HepG2 (cell line): ENCODE data around the gene TWNK. TPM values are rescaled to one million over a fixed set of nuclear protein-coding genes. Genes with fewer than 3 reads are reported as not detected.
A peak's percentile ranks its signal among the peaks of the same experiment; 100 is the strongest.

Experiments used
- BCL6 ChIP-seq: IDR thresholded peaks from 2 replicates; pipeline ENCODE4 v1.6.1; 2016; ENCODE audit warnings: missing genetic modification reagents, missing compliant biosample characterization
- CAMTA2 ChIP-seq: sonication (generic); formaldehyde crosslinking; IDR thresholded peaks from 2 replicates; pipeline ENCODE4 v1.4.0; 2020; ENCODE audit warnings: mild to moderate bottlenecking, missing genetic modification reagents, borderline replicate concordance
- ELF1 ChIP-seq: sonication (generic); formaldehyde crosslinking; IDR thresholded peaks from 2 replicates; pipeline ENCODE4 v1.4.0; 2020; ENCODE audit warnings: missing genetic modification reagents
- GPN1 ChIP-seq: sonication (generic); formaldehyde crosslinking; IDR thresholded peaks from 2 replicates; pipeline ENCODE4 v1.5.1; 2020; ENCODE audit warnings: missing genetic modification reagents, borderline replicate concordance
- HDAC1 ChIP-seq: sonication (generic); formaldehyde crosslinking; IDR thresholded peaks from 2 replicates; pipeline ENCODE4 v1.5.1; 2020; ENCODE audit warnings: mild to moderate bottlenecking, missing genetic modification reagents
- NRL ChIP-seq: sonication (generic); formaldehyde crosslinking; IDR thresholded peaks from 2 replicates; pipeline ENCODE4 v1.5.0; 2020; ENCODE audit warnings: missing genetic modification reagents, mild to moderate bottlenecking, moderate library complexity, borderline replicate concordance
- PHF21A ChIP-seq: sonication (generic); formaldehyde crosslinking; IDR thresholded peaks from 2 replicates; pipeline ENCODE4 v1.5.0; 2020; ENCODE audit warnings: mild to moderate bottlenecking, missing genetic modification reagents
- RERE ChIP-seq: IDR thresholded peaks from 2 replicates; pipeline ENCODE4 v1.6.1; 2016; ENCODE audit warnings: low read depth, missing genetic modification reagents, missing compliant biosample characterization
- SMAD1 ChIP-seq: sonication (generic); formaldehyde crosslinking; IDR thresholded peaks from 2 replicates; pipeline ENCODE4 v1.4.0; 2020; ENCODE audit warnings: missing genetic modification reagents, low read depth, mild to moderate bottlenecking, borderline replicate concordance
- ZIK1 ChIP-seq: sonication (generic); formaldehyde crosslinking; IDR thresholded peaks from 2 replicates; pipeline ENCODE4 v1.5.0; 2020; ENCODE audit warnings: mild to moderate bottlenecking, low read depth, missing genetic modification reagents, borderline replicate concordance
- ZNF343 ChIP-seq: sonication (generic); formaldehyde crosslinking; IDR thresholded peaks from 2 replicates; pipeline ENCODE4 v1.4.0; 2020; ENCODE audit warnings: mild to moderate bottlenecking, missing genetic modification reagents
- ZNF503 ChIP-seq: sonication (generic); formaldehyde crosslinking; IDR thresholded peaks from 2 replicates; pipeline ENCODE4 v1.4.0; 2020; ENCODE audit warnings: missing genetic modification reagents
- ZSCAN31 ChIP-seq: sonication (generic); formaldehyde crosslinking; IDR thresholded peaks from 2 replicates; pipeline ENCODE4 v1.5.0; 2020; ENCODE audit warnings: low read depth, mild to moderate bottlenecking, missing genetic modification reagents
- polyA plus RNA-seq, 8 experiments: library from polyadenylated mRNA; depleted of rRNA in 3 of 8; stranded (reverse) in 7 of 8; unstranded in 1 of 8; fragments of >200 nt; fragmentation: Illumina TruSeq in 4 of 8; extraction: Trizol in 4 of 8; gene quantifications; 2 replicates each; pipeline versions ENCODE4 v1.2.1 to v1.2.3, GENCODE V29; 2011 to 2016; ENCODE audit warnings: low read depth in 4 of 8, missing spikeins in 1 of 8, mixed read lengths in 1 of 8; ENCODE audit not compliant: insufficient read depth in 1 of 8
- total RNA-seq, 5 experiments: library from RNA; depleted of rRNA; stranded (reverse); fragments of >200 nt; fragmentation: Illumina TruSeq; extraction: Trizol; gene quantifications; 2 replicates each; pipeline ENCODE4 v1.2.3, GENCODE V29; 2016; ENCODE audit warnings: low read depth in 1 of 5
- TF ChIP-seq, protein P1 (sequence below), 2 experiments: sonication (generic) in 1 of 2; formaldehyde crosslinking in 1 of 2; IDR thresholded peaks; 2 replicates each; pipeline versions ENCODE4 v1.6.1 to v1.9.0; 2014 to 2022; ENCODE audit warnings: antibody characterized with exemption in 1 of 2, borderline replicate concordance in 1 of 2, inconsistent platforms in 1 of 2, low read depth in 1 of 2, missing genetic modification reagents in 1 of 2

TWNK gene
- total and polyA plus RNA-seq, 2 of the 13 experiments (the other 11 are each of a cell fraction or from before 2014, with no cell fraction given) = 10.7 to 16.5 TPM

GRCh38 chr10:100970914-100971811, 16.2 kb upstream of the TWNK start (continued):
- TF ChIP-seq, protein P1, sequence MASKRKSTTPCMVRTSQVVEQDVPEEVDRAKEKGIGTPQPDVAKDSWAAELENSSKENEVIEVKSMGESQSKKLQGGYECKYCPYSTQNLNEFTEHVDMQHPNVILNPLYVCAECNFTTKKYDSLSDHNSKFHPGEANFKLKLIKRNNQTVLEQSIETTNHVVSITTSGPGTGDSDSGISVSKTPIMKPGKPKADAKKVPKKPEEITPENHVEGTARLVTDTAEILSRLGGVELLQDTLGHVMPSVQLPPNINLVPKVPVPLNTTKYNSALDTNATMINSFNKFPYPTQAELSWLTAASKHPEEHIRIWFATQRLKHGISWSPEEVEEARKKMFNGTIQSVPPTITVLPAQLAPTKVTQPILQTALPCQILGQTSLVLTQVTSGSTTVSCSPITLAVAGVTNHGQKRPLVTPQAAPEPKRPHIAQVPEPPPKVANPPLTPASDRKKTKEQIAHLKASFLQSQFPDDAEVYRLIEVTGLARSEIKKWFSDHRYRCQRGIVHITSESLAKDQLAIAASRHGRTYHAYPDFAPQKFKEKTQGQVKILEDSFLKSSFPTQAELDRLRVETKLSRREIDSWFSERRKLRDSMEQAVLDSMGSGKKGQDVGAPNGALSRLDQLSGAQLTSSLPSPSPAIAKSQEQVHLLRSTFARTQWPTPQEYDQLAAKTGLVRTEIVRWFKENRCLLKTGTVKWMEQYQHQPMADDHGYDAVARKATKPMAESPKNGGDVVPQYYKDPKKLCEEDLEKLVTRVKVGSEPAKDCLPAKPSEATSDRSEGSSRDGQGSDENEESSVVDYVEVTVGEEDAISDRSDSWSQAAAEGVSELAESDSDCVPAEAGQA (IDR thresholded peaks at IDR 0.05; ENCODE audit: low read depth) = no peak
- TF ChIP-seq, protein P1 (CRISPR knock-in tag; IDR thresholded peaks at IDR 0.05; ENCODE audit: borderline replicate concordance) = no peak
- TF ChIP-seq ZSCAN31 (CRISPR knock-in tag) (0 out of 2 replicates have a peak, but pooled peaks have one; percentile 53), HDAC1 (CRISPR knock-in tag) (peak; percentile 93), NRL (0 out of 2 replicates have a peak, but pooled peaks have one; percentile 9), ZIK1 (CRISPR knock-in tag) (0 out of 2 replicates have a peak, but pooled peaks have one; percentile 3), RERE (peak; percentile 90), ZNF343 (CRISPR knock-in tag) (no peak), PHF21A (CRISPR knock-in tag) (peak; percentile 100), BCL6 (CRISPR knock-in tag) (peak; percentile 92), SMAD1 (CRISPR knock-in tag) (no peak), ZNF503 (peak; percentile 97), GPN1 (CRISPR knock-in tag) (no peak), ELF1 (CRISPR knock-in tag) (peak; percentile 83), CAMTA2 (CRISPR knock-in tag) (no peak; the same call in 1 of the 2 replicates)
